H1 (cell line): ENCODE results near the gene TPSAB1.

Experiments used
- ASH2L ChIP-seq: fragments of 200-600, 300-600 bp; sonication (generic); IDR thresholded peaks from one replicate; pipeline ENCODE4 v1.7.1; 2017; ENCODE audit warnings: low read length
- EP300 ChIP-seq, 2 experiments: IDR thresholded peaks; 1 replicate in 1 of 2; 2 replicates in 1 of 2; pipeline ENCODE4 v1.6.1; 2011 to 2012; ENCODE audit warnings: low read depth in 2 of 2, low read length in 2 of 2, mild to moderate bottlenecking in 2 of 2, borderline replicate concordance in 1 of 2, inconsistent platforms in 1 of 2, moderate library complexity in 1 of 2
- KDM1A ChIP-seq: fragments of 200-600, 300-600 bp; sonication (generic); IDR thresholded peaks from 2 replicates; pipeline ENCODE4 v1.7.1; 2016; ENCODE audit warnings: mild to moderate bottlenecking, low read length, borderline replicate concordance
- TCF12 ChIP-seq: IDR thresholded peaks from 2 replicates; pipeline ENCODE4 v1.6.1; 2011; ENCODE audit warnings: low read depth, mild to moderate bottlenecking, low read length
- TF ChIP-seq, protein P1 (sequence below), 3 experiments: IDR thresholded peaks; 1 replicate in 2 of 3; 2 replicates in 1 of 3; pipeline versions ENCODE4 v1.5.1 to v1.6.1; 2011; ENCODE audit warnings: low read length in 3 of 3, mild to moderate bottlenecking in 3 of 3, inconsistent platforms in 2 of 3, low read depth in 1 of 3, moderate library complexity in 1 of 3; ENCODE audit not compliant: insufficient read depth in 1 of 3; ENCODE audit errors: control extremely low read depth in 1 of 3

GRCh38 chr16:1288813-1289476, 48.4 kb downstream of the TPSAB1 start:
- TF ChIP-seq KDM1A: no peak
- TF ChIP-seq ASH2L: no peak
- TF ChIP-seq, protein P1, sequence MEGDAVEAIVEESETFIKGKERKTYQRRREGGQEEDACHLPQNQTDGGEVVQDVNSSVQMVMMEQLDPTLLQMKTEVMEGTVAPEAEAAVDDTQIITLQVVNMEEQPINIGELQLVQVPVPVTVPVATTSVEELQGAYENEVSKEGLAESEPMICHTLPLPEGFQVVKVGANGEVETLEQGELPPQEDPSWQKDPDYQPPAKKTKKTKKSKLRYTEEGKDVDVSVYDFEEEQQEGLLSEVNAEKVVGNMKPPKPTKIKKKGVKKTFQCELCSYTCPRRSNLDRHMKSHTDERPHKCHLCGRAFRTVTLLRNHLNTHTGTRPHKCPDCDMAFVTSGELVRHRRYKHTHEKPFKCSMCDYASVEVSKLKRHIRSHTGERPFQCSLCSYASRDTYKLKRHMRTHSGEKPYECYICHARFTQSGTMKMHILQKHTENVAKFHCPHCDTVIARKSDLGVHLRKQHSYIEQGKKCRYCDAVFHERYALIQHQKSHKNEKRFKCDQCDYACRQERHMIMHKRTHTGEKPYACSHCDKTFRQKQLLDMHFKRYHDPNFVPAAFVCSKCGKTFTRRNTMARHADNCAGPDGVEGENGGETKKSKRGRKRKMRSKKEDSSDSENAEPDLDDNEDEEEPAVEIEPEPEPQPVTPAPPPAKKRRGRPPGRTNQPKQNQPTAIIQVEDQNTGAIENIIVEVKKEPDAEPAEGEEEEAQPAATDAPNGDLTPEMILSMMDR (IDR thresholded peaks at IDR 0.05; ENCODE audit: control extremely low read depth in 1 of 3, insufficient read depth in 1 of 3, low read depth in 1 of 3, low read length in 3 of 3): no peak
- TF ChIP-seq EP300 (IDR thresholded peaks at IDR 0.05; ENCODE audit: borderline replicate concordance in 1 of 2, low read depth in 2 of 2, low read length in 2 of 2): no peak
- TF ChIP-seq TCF12: no peak
